Raji (cell line): Measurements from ENCODE around the gene C17orf114.

Experiments
- POLR2A ChIP-seq: IDR thresholded peaks from 2 replicates; pipeline ENCODE4 v1.6.1; 2011; ENCODE audit warnings: low read depth, low read length, control low read depth; ENCODE audit not compliant: insufficient read depth

The C17orf114 gene

DNA sequence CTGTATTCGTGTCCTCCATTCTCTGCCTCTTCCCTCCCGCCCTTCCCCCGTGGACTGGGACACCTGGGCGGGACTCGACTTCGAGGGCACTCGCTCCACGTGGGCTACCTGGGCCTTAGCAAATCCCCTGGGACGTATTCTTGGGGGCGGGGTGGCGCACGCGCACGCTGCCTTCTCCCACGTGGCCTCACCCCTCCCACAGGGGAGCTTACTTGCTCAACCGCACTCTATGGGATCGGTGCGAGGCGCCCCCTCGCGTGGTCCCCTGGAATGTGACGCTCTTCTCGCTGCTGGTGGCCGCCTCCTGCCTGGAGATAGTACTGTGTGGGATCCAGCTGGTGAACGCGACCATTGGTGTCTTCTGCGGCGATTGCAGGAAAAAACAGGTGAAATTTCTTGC, 19.5 kb downstream of the C17orf114 start:
- no peak for TF ChIP-seq POLR2A

DNA sequence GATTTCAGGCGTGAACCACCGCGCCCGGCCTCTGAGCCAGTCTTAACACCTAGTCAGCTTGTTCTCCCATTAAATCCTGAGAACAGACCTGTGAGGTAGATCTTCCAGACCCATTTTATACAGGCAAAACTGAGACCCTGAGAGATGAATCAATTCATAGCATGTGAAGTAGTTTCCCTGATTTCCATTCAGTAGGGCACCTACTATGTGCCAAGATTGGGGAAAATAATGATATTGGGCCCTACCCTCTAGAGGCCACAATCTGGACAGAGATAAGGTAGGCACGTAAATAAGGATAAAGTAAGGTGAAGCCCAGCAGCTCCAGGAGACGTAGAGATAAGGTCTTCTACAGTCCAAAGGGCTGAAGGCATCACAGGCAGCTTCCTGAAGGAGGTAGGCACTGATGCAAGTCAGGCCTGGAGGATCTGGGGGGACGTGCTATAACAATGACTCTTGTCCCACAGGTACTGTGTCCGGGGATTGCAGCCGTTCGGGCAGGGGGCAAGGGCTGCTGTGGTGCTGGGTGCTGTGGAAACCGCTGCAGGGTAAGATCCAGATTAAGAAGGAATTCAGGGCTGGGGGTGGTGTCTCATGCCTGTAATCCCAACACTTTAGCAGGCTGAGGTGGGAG, 21.7 kb downstream of the C17orf114 start:
- no peak for TF ChIP-seq POLR2A

DNA sequence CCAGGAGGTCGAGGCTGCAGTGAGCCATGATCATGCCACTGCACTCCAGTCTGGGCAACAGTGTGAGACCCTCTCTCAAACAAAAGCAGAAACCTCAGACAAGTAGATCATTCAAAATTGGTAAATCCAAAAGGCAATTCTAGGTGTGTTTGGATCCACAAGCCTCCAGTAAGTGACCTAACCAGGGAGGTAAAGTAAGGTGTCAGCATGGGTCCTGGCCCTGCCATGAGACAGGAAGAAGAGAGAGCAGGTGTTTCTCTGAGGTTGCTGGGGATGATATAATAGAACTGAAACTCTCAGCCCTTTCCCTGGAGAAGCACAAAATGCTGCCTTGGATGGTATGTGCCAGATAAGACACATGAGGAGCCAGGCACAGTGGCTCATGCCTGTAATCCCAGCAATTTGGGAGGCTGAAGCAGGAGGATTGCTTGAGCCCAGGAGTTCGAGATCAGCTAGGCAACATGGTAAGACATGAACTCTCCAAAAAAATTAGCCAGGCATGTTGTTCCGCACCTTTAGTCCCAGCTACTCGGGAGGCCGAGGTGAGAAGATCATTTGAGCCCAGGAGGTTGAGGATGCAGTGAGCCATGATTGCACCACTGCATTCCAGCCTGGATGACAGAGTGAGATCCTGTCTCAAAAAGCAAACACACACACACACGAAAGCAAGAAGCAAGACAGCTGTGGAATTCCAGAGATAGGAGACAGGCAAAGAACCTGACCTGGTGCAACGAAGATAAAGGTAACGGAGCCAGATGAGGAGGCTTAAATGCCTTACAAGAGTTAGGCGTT, 24.0 kb downstream of the C17orf114 start:
- no peak for TF ChIP-seq POLR2A

DNA sequence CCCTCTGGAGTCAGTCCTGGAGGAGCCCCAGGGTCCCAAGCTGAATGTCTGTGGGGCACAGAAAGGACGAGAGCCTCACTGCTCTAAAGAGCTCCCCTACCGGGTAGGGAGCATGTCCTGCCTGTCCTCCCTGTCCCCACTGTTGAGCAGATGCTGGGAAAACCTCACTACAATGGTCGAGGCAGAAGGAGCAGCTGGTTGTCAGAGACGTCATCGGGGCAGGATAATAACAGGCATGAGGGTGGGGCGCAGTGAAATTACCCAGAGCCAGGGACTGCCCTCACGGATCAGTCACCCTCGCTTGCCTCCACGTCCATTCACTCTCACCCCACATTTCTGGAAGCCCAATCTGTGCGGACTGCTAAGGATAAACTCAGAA, 29.9 kb downstream of the C17orf114 start:
- no peak for TF ChIP-seq POLR2A

DNA sequence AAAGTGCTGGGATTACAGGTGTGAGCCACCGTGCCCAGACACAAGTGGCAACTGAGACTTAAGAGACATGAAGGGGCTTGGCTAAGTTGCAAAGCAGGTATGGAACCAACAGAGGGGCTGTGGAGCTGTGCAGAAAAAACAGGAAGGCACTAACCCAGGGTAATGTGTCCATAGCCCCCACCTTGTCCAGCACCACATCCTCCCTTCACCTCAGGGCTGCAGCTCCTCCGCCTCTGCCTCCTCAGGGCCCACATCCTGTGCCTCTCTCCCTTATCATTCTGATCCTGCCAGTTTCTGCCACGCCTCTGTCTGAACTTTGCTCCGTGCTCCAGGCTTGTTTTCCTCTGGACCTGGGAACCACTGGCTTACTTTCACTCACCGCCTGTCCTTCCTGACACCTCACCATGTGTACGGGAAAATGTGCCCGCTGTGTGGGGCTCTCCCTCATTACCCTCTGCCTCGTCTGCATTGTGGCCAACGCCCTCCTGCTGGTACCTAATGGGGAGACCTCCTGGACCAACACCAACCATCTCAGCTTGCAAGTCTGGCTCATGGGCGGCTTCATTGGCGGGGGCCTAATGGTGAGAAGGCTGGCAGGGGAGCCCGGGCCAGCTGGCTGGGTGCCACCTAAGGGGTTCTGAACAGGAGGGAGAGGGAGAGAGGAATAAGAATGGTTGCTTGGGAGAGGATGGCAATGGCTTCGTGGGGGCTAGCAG, 30.5 kb downstream of the C17orf114 start, which contains the start of gene TM4SF5:
TM4SF5 (plus strand) TSS at position 368 of the 716 bp plus-strand sequence; CDS start at position 405, 37 bp downstream.
- TF ChIP-seq POLR2A = no peak

DNA sequence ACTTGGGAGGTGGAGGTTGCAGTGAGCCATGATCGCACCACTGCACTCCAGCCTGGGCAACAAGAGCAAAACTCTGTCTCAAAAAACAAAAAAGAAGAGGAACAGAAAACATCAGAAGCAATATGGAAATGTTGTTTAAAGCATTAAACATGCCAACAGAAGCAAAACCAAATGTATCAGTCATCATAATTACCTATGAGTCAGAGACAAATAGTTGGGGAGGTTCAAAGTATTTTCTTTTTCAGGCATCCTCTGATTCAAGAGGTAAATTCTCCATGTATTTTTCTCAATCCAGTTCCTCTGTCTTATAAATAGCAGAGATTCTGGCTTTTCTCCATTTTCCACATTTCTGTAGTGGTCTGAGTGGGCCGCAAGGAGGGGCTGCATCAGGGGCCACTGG, 32.5 kb downstream of the C17orf114 start:
- TF ChIP-seq POLR2A = no peak

DNA sequence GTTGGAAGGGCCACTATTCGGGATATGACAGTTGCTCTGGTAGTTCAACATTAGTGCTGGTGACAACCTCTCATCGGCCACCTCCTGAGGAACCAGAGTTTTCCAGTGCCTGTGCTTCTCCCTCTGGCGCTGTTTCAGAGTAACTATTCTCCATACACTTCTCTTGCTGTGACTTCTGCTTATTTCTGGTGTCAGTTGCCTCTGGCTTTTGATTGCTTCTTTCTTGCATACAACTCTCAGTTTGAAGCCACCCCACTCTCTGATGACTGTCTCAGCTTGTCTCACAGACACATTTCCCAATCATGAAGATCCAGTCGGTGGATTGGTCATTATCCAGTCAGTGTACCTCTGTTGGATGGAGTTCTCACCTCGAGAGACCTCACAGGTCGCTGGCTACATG, 33.8 kb downstream of the C17orf114 start:
- TF ChIP-seq POLR2A = no peak

DNA sequence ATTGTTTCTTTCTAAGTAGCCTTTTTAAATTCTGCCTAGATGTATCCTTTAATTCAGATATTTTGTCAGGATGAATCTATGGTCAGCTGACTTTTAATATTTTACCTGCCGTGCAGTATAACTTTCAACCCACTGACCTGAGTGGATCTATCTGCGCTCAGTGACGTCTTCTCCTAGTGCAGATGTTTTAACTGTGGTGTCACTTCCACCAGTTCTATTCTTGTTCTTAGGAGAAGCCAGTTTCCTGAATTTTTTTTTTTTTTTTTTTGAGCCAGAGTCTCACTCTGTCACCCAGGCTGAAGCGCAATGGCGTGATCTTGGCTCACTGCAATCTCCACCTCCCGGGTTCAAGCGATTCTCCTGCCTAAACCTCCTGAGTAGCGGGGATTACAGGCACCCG, 35.4 kb downstream of the C17orf114 start:
- TF ChIP-seq POLR2A = no peak

DNA sequence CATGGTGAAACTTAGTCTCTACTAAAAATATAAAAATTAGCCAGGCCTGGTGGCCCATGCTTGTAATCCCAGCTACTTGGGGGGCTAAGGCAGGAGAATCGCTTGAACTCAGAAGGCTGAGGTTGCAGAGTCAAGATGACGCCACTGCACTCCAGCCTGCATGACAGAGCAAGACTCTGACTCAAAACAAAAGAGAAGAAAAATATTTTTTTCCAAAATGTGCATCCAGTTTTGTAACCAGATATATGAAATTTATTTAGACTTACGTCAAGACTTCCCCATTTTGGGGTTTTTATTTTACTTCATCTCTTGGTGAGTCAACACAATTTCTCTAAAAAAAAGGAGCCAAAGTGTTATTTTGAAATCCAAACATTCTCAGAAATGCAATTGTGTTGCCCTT, 35.9 kb downstream of the C17orf114 start:
- TF ChIP-seq POLR2A = no peak

DNA sequence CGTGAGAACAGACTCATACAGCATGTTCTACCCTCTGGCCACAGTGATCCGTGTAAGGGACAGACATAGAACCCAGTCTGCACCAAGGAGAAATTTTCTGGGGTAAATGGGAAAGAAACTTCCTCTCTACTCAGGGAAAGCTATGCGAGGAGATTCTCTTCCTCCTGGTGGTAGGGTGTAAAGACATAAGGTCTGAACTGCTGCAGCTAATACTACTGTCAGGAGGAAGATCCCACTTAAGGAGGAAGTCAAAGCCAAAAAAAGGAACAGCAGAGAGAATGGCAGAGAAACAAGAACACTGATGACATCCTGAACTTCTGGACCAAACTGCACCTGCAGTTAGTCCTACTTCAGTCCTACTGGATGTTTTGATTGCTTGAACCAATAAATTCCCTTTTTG, 37.5 kb downstream of the C17orf114 start:
- no peak for TF ChIP-seq POLR2A

DNA sequence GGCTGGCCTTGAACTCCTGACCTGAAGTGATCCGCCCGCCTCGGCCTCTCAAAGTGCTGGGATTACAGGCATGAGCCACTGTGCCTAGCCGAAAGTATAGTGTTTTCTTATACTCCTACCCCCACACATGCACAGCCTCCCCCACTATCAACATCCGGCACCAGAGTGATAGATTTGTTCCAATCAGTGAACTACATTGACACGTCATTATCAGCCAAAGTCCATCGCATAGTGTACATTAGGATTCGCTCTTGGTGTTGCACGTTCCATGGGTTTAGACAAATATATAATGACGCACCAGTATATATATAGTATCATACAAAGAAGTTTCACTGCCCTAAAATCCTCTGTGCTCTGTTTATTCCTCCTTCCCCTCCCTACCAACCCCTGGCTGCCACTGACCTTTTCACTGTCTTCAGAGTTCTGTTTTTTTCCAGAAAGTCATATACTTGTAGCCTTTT, 42.3 kb downstream of the C17orf114 start:
- no peak for TF ChIP-seq POLR2A

DNA sequence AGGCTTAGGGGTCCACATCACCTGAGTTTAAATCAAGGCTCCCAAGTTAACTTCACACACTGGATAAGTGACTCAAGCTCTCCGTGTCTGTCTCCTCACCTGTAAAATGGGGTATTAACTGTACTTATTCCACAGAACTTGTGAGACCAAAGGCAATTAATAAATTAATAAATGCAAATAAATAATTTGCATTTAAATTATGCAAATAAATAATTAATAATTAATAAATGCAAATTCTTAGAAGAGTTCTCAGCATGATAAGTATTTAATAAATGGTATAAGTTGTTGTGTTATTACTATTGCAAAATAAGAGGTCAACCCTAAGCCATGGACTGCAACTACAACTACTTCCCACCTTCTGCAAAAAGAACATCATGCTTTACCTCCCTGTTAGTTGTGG, 48.7 kb downstream of the C17orf114 start:
- TF ChIP-seq POLR2A = no peak

DNA sequence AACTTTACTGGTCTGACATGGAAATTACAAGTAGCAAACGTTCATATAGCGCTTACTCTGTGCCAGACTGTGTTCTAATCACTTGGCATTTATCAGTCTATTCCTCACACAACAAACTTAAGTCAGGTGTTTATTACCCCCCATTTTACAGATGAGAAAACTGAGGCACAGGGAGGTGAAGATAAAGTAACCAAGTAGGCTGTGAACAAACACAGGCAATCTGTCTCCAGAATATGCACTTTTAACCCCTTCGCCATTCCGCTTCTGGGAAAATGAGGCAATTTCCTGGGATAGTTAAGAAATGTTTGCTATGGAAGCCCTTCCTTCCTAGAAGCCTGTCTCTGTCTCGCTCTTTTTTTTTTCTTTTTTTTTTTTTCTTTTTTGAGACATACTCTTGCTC, 50.2 kb downstream of the C17orf114 start:
- TF ChIP-seq POLR2A = no peak
